GM12872 (cell line): Measurements from ENCODE around the gene ATE1.

Source experiments
- CTCF ChIP-seq: IDR thresholded peaks from 3 replicates; pipeline ENCODE4 v1.5.1; 2011; ENCODE audit warnings: low read depth, mild to moderate bottlenecking, low read length, moderate library complexity; ENCODE audit not compliant: insufficient read depth

The ATE1 gene

GRCh38 chr10:121900443-121901174, 27.2 kb downstream of the ATE1 start:
- peak; percentile 63 for TF ChIP-seq CTCF

GRCh38 chr10:121899727-121900126, 28.1 kb downstream of the ATE1 start:
- no peak for TF ChIP-seq CTCF

- TF ChIP-seq CTCF, result no peak
These were observed 36.7 kb downstream of the ATE1 start for GRCh38 chr10:121891103-121891502.

- no peak for TF ChIP-seq CTCF
These were observed 38.6 kb downstream of the ATE1 start for GRCh38 chr10:121889212-121889611.

- peak; percentile 88 for TF ChIP-seq CTCF
These were observed 40.7 kb downstream of the ATE1 start for GRCh38 chr10:121886997-121887622.

- TF ChIP-seq CTCF, result no peak
These were observed 41.6 kb downstream of the ATE1 start for GRCh38 chr10:121886181-121886580.

GRCh38 chr10:121880895-121881294, 46.9 kb downstream of the ATE1 start:
- TF ChIP-seq CTCF, result no peak
